Midbrain (tissue), 1 donor: Measurements from ENCODE around the gene OSCAR.
"Not testable (repeated sequence)": the region's sequence is repeated elsewhere in the genome, so short reads cannot be mapped to it uniquely, and the experiment has no call there.

Source experiments
- DNase-seq: peaks from one replicate; lab custom pipeline; 2025; lab: John Stamatoyannopoulos, UW

Gene OSCAR

DNA sequence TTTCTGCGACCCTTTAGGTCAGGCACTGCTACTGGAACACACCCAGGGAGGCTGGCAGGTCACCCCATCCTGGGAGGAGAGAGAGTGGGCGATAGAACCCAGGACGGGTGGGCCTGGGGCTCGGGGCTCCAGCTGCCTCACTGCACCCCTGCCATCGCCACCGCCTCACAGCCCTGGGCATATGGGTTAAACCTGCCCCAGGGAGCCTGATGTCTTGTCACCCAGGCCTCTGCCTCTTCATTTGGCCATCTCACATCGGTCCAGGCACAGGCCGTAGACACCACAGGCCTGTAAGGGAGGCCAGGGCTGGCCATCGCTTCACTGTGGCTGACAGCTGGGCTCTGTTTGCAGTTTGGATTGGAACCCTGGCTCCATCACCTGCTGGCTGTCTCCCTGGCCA lies 25.1 kb upstream of the OSCAR start:
- DNase-seq, result no peak

DNA sequence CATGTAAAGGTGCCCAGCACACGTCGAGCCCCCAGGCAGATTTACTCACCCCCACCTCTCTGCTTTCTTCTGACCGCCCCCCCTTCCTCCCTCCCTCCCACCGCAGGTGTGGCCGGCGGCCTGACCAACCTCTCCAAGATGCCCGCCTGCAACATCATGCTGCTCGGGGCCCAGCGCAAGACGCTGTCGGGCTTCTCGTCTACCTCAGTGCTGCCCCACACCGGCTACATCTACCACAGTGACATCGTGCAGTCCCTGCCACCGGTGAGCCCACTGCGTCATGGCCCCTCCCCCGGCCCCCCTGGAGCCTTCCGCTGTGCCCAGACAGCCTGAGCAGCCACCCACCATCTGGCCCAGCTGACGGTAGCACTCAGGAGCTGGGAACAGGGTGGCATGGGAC lies 23.8 kb upstream of the OSCAR start:
- DNase-seq, result no peak

DNA sequence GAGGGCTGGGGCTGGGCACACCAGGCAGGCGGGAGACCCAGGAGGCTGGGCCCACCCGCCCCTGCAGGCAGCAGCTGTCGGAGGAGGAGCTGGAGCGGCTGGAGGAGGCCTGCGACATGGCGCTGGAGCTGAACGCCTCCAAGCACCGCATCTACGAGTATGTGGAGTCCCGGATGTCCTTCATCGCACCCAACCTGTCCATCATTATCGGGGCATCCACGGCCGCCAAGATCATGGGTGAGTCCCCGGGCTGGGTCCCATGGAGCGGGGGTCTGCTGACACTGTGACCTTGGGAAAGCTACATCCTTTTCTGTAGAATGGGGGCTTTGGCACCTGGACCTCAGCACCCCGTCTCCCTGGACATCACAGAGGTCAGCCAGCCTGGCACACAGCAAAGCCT lies 23.1 kb upstream of the OSCAR start:
- DNase-seq, result no peak

DNA sequence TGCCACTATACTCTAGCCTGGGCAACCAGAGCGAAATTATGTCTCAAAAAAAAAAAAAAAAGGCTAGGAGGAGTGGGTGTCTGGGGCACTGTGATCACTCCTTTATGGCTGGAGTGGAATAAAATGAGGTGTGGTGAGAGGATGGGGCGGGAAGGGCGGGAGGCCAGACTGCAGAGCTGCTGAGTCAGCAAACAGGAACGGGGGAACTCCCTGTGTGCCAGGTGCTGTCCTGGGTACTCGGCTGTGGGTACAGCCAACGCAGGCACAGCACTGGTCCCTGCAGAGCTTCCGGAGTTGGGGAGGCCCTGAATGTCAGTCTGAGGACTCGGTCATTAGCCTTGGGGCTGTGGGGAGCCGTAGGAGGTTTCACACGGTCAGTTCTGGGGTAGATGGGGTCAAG lies 20.7 kb upstream of the OSCAR start:
- no peak for DNase-seq

DNA sequence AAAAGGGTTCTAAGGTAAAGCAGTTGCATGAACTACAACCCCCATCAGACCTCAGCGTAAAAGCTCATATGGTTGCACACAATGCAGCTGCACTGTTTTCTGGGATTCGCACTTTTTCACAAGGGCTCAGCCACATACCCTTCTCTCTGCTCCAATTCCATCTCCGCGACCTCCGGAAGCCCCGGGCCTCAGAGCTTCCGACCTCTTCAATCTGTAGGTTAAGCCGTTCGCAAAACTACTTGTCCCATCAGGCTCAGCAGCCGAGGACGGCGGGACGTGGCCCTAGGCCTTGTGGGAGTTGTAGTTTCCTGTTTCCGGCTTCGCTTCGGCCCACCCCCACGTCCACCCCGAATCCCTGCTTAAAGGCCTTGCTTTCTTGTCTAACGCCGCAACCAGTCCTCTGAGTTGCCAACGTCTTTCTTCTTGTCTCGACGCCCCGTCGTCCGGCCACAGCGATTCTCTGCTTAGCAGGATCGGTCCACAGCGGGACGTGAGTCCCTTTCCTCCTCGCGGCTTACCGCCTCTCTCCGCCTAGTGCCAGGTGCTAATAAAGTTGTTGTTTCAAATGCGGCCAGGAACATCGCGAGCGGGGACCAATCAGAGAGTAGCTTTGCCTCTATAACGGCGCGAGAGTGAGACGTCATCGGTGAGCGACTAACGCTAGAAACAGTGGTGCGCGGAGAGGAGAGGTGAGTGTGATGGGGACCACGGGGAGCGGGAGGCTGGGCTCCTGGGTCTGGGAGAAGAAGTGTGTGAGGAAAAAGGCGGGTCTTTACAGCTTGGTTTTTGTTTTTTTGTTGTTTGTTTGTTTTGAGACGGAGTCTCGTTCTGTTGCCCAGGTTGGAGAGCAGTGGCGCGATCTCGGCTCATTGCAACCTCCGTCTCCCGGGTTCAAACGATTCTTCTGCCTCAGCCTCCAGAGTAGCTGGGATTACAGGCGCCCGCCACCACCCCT lies 14.8 kb upstream of the OSCAR start, which contains the start of the genes PRPF31 and TFPT:
Gene PRPF31 (plus strand): TSS at position 646 of the 955 bp plus-strand sequence. CDS start 2,525 bp downstream, outside the sequence.
Gene TFPT (minus strand): TSS at position 549 of the 955 bp plus-strand sequence. CDS start 388 bp downstream, at position 161.
- peak; percentile 98 for DNase-seq

DNA sequence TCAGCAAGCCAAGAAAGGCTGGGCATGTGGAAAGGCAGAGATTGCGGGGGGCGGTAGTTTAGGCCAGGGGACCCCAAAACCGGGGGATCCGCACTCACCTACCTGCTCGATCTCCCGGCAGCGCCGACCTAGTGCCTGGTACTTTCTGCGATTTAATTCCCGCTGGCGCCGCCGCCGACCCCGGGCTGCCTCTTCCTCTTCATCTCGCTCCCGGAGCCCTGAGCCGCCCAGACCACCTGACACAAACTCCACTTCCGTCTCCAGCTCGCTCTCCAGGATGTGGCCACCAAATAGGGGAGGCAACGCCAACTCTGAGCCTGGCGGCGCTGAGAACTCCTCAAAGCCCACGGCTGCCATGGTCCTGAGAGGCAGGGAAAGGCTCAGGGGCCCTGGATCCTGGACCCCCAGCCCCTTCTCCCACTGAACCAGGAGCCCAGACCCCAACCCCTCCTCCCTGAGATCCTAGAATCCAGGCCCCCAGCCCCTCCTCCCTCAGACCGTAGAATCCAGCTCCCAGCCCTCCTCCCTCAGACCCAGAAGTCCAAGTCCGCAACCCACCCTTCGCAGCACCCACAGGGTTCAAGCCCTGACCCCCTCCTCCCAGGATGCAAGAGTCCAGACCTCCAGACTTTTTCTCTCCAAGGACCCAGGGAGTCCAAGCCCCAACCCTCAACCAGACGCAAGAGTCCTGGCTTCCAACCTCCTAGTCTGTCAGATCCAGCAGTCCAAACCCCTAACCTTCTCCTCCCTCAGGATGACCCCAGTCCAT lies 13.9 kb upstream of the OSCAR start:
- peak; percentile 40 for DNase-seq

DNA sequence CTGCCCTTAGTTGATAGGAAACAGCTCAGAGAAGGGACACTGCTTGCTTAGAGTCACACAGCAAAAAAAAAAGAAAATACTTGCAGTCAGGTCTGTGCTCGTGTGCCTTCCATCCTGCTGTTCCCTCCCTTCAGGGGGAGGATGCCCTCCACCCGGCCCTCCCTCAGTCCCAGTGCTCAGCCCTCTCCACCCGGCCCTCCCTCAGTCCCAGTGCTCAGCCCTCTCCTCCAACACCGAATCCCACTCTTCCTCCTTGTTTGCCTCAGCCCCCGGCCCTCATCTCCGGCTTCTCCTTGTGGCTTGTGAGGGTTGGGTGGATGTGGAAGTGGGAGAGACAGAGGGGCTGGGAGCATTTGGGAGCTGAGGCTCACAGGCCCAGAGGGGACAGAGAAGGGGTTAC lies 9.0 kb upstream of the OSCAR start:
- DNase-seq, result no peak

DNA sequence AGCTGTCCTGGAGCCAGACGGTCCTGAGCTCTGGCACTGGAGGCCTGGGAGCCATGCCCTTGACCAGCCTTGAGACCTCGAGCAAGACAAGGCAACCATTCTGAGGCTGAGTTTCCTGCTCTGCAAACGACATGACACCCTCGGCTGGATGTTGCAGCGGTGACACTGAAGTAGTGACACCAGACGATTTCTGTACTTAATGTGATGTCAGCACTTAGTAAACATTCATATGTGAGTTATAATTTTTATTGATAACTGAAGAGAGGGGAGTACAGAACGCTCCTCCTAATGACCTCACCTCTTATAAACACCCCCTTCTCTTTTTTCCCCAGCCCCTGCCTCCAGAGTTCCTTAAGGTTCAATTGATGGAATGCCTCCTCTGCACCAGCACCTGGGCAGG lies 7.9 kb upstream of the OSCAR start:
- no peak for DNase-seq

DNA sequence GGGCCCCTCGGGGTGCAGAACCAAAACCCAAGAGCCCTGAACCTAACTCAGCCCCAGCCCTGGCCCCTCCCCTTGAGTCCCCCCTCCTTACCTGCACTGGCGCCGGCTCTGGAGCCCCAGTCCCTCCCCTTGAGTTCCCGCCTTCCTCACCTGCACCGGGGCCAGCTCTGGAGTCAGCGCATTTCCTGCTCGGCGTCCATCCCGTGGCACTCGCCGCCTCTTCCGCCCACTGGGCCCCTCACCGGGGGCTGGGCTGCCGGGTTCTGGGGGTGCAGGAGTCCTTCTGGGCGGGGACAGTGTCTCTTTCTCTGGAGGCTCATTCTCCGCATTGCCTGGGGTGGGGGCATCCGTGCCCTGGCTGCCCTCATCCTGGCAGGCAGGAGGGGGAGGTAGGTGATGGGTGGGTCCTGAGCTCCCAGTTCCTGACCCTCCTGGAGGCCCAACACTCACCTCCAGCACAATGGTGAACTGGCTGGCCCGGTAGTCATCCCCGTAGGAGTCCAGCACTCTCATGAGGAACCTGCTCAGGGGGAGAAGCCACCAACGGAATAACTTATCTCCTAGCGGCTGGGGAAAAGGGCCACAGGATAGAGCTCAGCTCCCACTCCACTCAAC lies 7.4 kb upstream of the OSCAR start:
- DNase-seq, result no peak

DNA sequence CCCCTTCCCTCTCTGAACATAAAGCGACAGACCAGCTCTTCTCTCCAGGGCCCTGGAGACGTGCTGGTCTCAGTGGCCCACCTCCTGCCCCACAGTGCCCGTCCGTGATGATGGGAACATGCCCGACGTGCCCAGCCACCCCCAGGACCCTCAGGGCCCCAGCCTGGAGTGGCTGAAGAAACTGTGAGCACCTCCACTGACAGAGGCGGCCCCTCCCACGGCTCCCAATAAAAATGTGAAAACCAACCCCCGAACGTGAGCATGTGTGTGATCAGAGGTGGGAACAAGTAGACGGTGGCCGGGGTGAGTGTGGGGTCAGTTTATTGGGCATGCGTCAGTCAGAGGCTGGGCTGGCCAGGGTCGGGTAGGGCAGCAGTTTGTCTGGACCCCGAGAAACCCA lies 6.1 kb upstream of the OSCAR start:
- DNase-seq, result no peak

DNA sequence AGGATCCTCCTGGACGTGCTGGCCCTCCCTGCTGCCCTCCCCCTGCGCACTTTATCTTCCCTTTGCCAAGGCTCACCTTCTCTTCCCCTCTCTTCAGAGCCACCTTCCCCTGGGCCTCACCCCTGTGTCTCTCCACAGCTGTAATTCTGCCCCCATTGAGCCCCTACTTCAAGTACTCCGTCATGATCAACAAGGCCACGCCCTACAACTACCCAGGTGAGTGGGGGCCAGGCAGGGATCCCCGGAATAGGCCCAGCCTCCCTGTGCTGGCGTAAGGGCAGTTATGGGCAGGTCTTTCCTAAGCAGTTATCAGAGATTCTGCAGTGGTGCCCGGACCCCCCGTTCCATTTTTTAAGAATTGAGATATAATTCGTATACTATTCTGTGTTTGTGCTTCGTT lies 5.2 kb upstream of the OSCAR start:
- no peak for DNase-seq

DNA sequence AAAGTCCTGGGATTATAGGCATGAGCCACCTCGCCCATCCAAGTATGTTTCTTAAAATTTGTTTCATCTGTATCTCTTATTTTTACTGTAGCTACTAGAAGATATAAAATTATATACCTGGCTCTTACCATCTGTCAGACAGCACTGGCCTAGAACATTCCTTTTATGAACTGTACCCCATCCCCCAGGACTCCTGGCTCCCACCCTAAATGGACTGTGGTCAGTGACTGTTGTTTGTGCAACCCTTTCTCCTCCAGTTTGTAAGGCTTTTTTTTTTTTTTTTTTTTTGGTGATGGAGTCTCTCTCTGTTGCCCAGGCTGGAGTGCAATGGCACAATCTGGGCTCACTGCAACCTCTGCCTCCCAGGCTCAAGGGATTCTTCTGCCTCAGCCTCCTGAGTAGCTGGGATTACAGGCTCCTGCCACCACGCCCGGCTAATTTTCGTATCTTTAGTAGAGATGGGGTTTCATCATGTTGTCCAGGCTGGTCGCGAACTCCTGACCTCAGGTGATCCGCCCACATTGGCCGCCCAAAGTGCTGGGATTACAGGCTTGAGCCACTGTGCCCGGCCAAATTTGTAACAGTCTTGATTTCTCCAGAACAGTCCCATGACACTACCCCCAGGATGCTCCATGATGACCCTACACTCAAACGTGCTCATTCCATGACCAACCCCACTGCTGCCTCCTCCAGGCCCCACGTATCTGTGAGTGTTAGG lies 4.6 kb upstream of the OSCAR start:
- no peak for DNase-seq

DNA sequence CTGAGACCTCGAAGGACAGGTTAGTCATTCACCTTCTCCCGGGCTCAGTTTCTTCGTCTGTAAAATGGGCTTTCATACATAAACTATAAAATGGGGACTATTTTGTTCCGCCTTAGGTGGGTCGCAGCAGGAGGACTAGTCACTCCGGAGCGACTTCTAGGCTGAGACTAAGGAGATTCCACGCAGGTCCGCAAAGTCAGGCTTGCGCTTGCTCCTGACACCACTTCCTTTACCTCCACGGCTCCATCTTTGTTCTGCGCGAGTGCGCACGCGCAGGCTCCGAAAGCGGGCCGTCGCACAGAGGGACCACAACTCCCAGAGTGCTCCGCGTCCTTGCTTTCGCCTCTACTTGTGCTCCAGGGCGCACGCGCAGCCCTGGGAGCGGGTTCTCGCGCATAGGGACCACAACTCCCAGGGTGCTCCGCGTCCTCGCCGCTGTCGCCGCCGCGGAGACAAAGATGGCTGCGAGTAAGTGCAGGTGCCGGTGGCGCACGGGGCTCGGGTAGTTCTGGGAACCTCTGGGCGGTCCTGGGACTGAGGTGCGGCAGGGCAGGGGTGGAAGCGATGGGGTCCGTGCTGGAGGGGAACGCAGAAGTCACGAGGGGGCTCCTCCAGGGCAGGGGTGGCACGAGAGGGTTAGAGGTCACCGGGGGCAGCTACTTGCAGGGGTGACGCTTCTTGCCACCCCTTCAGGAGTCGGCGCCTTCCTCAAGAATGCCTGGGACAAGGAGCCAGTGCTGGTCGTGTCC lies 2.0 kb upstream of the OSCAR start, which contains the start of gene NDUFA3:
Gene NDUFA3 (plus strand): TSS at position 435 of the 749 bp plus-strand sequence. CDS start 24 bp downstream, at position 459.
- peak; percentile 98 for DNase-seq

DNA sequence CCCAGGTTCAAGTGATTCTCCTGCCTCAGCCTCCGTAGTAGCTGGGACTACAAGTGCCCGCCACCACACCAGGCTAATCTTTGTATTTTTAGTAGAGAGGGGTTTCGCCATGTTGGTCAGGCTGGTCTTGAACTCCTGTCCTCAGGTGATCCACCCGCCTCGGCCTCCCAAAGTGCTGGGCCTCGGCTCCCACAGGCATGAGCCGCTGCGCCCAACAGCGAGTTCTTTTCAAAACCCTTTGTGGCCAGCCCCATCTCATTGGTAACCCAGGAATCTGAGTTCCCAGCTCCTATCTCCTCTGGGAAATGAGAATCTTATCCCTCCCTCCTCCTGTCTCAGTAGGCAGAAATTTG lies 724 bp downstream of the OSCAR start:
- DNase-seq, result not testable (repeated sequence)

DNA sequence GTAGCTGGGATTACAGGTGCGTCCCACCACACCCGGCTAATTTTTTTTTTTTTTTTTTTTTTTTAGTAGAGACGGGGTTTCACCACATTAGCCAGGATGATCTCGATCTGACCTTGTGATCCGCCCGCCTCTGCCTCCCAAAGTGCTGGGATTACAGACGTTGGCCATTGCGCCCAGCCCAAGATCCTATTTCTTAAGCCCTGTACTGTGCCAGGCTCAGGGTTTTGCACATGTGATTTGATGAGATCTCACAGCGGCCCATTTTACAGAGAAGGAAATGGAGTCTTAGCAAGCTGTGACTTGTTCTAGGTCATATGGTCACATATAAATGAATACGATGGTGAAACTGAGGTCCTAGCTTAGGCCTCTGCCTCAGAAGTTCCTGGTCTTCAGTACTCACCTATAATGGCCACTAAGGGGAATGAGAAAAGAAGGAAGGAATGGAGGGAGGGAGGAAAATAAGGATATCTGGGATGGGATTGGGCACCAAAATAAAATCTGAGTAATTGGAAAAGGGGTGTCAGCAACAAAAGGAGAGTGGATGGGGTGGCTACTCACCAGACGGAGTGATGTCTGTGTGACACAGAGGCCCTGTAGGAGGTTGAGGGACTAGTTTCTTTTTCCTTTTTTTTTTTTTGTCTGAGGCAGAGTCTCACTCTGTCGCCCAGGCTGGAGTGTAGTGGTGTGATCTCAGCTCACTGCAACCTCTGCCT lies 1.3 kb downstream of the OSCAR start:
- no peak for DNase-seq

DNA sequence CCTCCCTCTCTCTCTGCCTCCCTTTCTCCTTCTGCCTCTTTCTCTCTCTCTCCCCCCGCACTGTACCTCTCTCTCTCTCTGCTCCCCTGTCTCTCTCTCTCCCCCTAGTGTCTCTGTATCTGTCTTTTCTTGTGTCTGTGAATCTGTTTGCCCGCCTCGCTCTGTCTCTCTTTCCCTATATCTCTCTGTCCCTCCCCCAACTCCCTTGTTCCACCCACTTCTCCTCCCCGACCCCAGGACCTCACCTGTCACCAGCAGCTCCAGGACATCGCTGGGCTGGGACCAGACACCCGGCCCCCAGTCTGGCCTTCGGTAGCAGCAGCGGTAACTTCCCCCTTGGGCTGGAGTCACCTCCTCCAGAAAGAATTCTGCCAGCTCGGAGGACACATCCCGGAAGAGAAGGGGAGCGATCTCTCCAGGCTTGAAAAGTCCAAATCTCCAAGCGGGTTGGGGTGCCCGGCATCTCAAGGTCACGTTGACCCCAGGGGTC lies 3.9 kb downstream of the OSCAR start:
- DNase-seq, result no peak

DNA sequence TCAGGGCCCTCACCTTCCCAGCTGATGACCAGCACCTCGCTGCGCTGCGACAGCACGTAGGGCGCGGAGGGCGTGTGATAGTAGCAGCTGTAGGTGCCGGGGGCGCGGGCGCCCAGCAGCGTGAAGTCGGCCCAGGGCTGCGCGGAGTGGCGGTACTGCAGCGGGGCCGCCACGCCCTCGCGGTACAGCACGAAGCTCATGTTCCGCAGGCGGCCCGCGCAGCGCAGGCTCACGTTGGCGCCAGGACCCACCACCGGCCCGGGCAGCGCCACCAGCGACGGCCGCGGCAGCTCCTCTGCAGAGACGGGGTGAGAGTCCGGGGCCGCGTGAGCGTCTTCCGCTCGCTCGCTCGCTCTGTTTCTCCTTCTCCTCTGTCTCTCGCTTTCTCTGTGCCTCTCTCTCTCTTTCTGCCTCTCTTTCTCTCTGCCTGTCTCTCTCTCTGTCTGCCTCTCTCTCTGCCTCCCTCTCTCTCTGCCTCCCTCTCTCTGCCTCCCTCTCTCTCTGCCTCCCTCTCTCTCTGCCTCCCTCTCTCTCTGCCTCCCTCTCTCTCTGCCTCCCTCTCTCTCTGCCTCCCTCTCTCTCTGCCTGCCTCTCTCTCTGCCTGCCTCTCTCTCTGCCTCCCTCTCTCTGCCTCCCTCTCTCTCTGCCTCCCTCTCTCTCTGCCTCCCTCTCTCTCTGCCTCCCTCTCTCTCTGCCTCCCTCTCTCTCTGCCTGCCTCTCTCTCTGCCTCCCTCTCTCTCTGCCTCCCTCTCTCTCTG lies 4.6 kb downstream of the OSCAR start:
- not testable (repeated sequence) for DNase-seq

DNA sequence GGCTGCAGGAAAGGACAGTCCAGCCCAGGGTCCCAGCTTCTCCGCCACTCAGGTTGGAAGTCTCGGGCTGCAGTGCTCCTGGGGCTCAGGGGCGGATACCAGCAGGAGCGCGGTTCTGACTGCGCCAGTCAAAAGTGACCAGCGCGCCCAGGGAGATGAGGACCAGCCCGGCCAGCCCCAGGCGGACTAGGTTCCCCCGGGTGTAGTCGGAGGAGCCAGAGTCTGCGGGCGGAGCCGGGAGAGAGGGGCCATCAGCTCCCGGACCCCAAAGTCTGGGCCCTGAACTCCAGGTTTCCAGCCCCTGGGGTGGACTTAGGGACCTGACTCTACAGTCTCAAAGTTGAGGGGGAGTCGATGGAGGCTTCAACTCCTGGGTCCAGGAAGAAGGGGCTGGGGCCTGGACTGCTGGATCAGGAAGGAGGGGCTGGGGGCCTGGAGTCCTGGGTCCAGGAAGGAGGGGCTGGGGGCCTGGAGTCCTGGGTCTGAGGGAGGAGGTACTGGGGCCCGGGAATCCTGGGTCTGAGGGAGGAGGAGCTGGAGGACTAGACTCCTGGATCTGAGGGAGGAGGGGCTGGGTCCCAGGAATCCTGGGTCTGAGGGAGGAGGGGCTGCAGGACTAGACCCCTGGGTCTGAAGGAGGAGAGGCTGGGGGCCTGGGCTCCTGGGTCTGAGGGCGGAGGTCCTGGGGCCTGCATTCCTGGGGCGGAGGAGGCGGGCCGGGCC lies 5.3 kb downstream of the OSCAR start:
- no peak for DNase-seq
